Heart left ventricle (tissue), 16 donors: ENCODE data around the gene UTS2. TPM values are rescaled to one million over a fixed set of nuclear protein-coding genes. Genes with fewer than 3 reads are reported as not detected.

Experiments
- ATAC-seq, 4 donors: fragments of 200-7000 bp; cut with Tn5 transposase; one replicate each; pipeline ENCODE4 v1.9.1; 2020 to 2022; ENCODE audit warnings: moderate library complexity in 4 of 4, mild to moderate bottlenecking in 3 of 4, moderate number of reproducible peaks in 1 of 4
- DNase-seq, 5 donors: peaks; one replicate each; pipeline ENCODE4 v3.0.0-alpha.2; 2020
- H3K27ac ChIP-seq, 12 donors: fragments of 200-600 bp; sonication (generic) in 4 of 12; one replicate each; pipeline versions ENCODE4 v1.5.0 to v1.8.0; 2016 to 2022; ENCODE audit warnings: mild to moderate bottlenecking in 2 of 12
- H3K27me3 ChIP-seq, 9 donors: fragments of 200-600 bp; sonication (generic) in 2 of 9; one replicate each; pipeline versions ENCODE4 v1.5.1 to v1.8.0; 2016 to 2022; ENCODE audit warnings: mild to moderate bottlenecking in 3 of 9
- H3K36me3 ChIP-seq, 9 donors: fragments of 200-600 bp; sonication (generic) in 2 of 9; one replicate each; pipeline versions ENCODE4 v1.5.0 to v1.8.0; 2018 to 2022; ENCODE audit warnings: mild to moderate bottlenecking in 2 of 9
- H3K4me1 ChIP-seq, 12 donors: fragments of 200-600 bp; sonication (generic) in 4 of 12; one replicate each; pipeline versions ENCODE4 v1.5.0 to v1.8.0; 2016 to 2022; ENCODE audit warnings: mild to moderate bottlenecking in 3 of 12
- H3K4me3 ChIP-seq, 12 donors: fragments of 200-600 bp; sonication (generic) in 4 of 12; one replicate each; pipeline versions ENCODE4 v1.5.0 to v1.8.0; 2017 to 2022; ENCODE audit warnings: mild to moderate bottlenecking in 9 of 12, moderate library complexity in 4 of 12
- H3K9me3 ChIP-seq, 12 donors: fragments of 200-600 bp; sonication (generic) in 4 of 12; one replicate each; pipeline versions ENCODE4 v1.5.0 to v1.8.0; 2016 to 2022; ENCODE audit warnings: mild to moderate bottlenecking in 1 of 12
- CTCF ChIP-seq, 12 donors: fragments of 200-600 bp; sonication (generic) in 4 of 12; IDR thresholded peaks; one replicate each; pipeline versions ENCODE4 v1.5.0 to v1.8.0; 2018 to 2022; ENCODE audit warnings: antibody characterized with exemption in 12 of 12, mild to moderate bottlenecking in 5 of 12
- POLR2A ChIP-seq, 2 donors: fragments of 450-650 bp; IDR thresholded peaks; one replicate each; pipeline ENCODE4 v1.6.1; 2017; ENCODE audit warnings: antibody characterized with exemption in 2 of 2, mild to moderate bottlenecking in 2 of 2, moderate library complexity in 2 of 2
- WGBS, 4 donors: extraction: QIAGEN DNeasy Blood & Tissue Kit in 2 of 4; methylation state at CpG; one replicate each; pipeline versions ENCODE4 v1.1.5 to v1.1.7; 2013 to 2018; 5-methylcytosine and 5-hydroxymethylcytosine counted together
- intact Hi-C, 10 donors: fragments of 100-400 bp; cut with DNase I; formaldehyde crosslinking; loops; one replicate each; pipeline versions ENCODE4 v1.11.1 to v1.14.2; 2022
- polyA plus RNA-seq, 2 donors: library from polyadenylated mRNA; stranded (reverse); fragments of 200-250 nt; gene quantifications; one replicate each; pipeline ENCODE4 v1.2.3, GENCODE V29; 2013
- total RNA-seq, 9 donors: library from RNA; depleted of rRNA in 2 of 9; stranded (reverse); fragments of >200 nt in 2 of 9; fragmentation: NEBNext Ultra II Directional in 3 of 9; extraction: Animal tissue kit (Norgen Biotek cat#: 25700) in 3 of 9; gene quantifications; one replicate each; pipeline versions ENCODE4 v1.1.0 to v1.2.4, GENCODE V29; 2016 to 2023
- donor health status: ischemic (EF 13 %, LVEDD 7.1; RV severe dilation, severe dysfunction).
- donor health status: healthy with polysubstance abuse.
- donor health status: DM: no; HTN: yes; CAD: no.
- donor health status: DM: no; HTN: no; CAD: no.
- donor health status: ischemic (EF 25% LVEDD 6.9; RV normal size, moderate dysfunction).
- donor health status: ischemic (EF 25% LVEDD 5.7; RV mildly dilated, moderate dysfunction).
- donor health status: healthy.
- donor health status: DM: yes; HTN: yes; CAD: no.
- donor health status: ischemic (EF 35%, LVEDD 5.7; RV mildly dilated, moderate dysfunction).
- donor health status: nonischemic (EF 11% LVEDD 7.7; RV severe dilation, severe dysfunction).
- donor health status: DM: yes; HTN: yes; CAD: no.
- donor health status: PGD.
- donor health status: ischemic (EF 29% LVEDD 5.4; RV normal size, mild dysfunction).
- donor health status: nonischemic (EF 23%, LVEDD 6.1; RV moderate dilation, normal function).

UTS2 gene
- total and polyA plus RNA-seq, 11 donors = 0.54 TPM; not detected in 10

GRCh38 chr1:7857985-7858384, 5.1 kb upstream of the UTS2 start:
- DNase-seq (no peak), ATAC-seq (no peak)
- Histone ChIP-seq H3K36me3 (no peaks in the 10 kb centered on the region), H3K4me1 (no peaks in the 10 kb centered on the region), H3K9me3 (no peaks in the 10 kb centered on the region), H3K27me3 (no peaks in the 10 kb centered on the region), H3K27ac (no peak overlapping the region), H3K4me3 (no peak overlapping the region)
- intact Hi-C loops = no loop called here
- WGBS, 4 donors = 84 to 93% (median 88%) methylated on average over 4 of the region's 4 CpGs
- no peak for TF ChIP-seq CTCF (IDR thresholded peaks at IDR 0.05)
- TF ChIP-seq POLR2A (IDR thresholded peaks at IDR 0.05) = no peak

GRCh38 chr1:7857000-7857399, 4.1 kb upstream of the UTS2 start:
- 64 to 72% (median 66%) methylated on average over 2 of the region's 2 CpGs for WGBS, 4 donors
- TF ChIP-seq POLR2A (IDR thresholded peaks at IDR 0.05) = no peak
- no peak for TF ChIP-seq CTCF (IDR thresholded peaks at IDR 0.05)

GRCh38 chr1:7856345-7856744, 3.5 kb upstream of the UTS2 start:
- Histone ChIP-seq H3K36me3 (no peaks in the 10 kb centered on the region), H3K9me3 (no peaks in the 10 kb centered on the region), H3K27me3 (peaks cover 0 to 3% (median 0%) of the 10 kb centered on the region in 9 donors), H3K4me3 (no peak overlapping the region), H3K4me1 (no peaks in the 10 kb centered on the region), H3K27ac (no peak overlapping the region)
- 49 to 66% (median 53%) methylated on average over 15 of the region's 15 CpGs for WGBS, 4 donors
- DNase-seq (no peak), ATAC-seq (no peak)
- intact Hi-C loops = no loop called here
- TF ChIP-seq CTCF (IDR thresholded peaks at IDR 0.05) (no peak), POLR2A (IDR thresholded peaks at IDR 0.05) (no peak)

More at GRCh38 chr1:7857000-7857399, 4.1 kb upstream of the UTS2 start:
- H3K4me3 ChIP-seq = no peak overlapping the region
- intact Hi-C loops = no loop called here
- peaks cover 0 to 3% (median 0%) of the 10 kb centered on the region in 9 donors for H3K27me3 ChIP-seq
- H3K4me1 ChIP-seq = no peaks in the 10 kb centered on the region
- H3K36me3 ChIP-seq = no peaks in the 10 kb centered on the region
- no peak for ATAC-seq
- no peak for DNase-seq
- no peaks in the 10 kb centered on the region for H3K9me3 ChIP-seq
- H3K27ac ChIP-seq = no peak overlapping the region

- no peaks in the 10 kb centered on the region for H3K4me1 ChIP-seq
- no peak overlapping the region for H3K4me3 ChIP-seq
- no peaks in the 10 kb centered on the region for H3K9me3 ChIP-seq
- DNase-seq (no peak), ATAC-seq (no peak)
- H3K27me3 ChIP-seq = peaks cover 0 to 3% (median 0%) of the 10 kb centered on the region in 9 donors
- intact Hi-C loops = no loop called here
- no peak overlapping the region for H3K27ac ChIP-seq
- no peaks in the 10 kb centered on the region for H3K36me3 ChIP-seq
- 74 to 83% (median 79%) methylated on average over 7 of the region's 7 CpGs for WGBS, 4 donors
- no peak for TF ChIP-seq POLR2A (IDR thresholded peaks at IDR 0.05)
- TF ChIP-seq CTCF (IDR thresholded peaks at IDR 0.05) = no peak
These were observed 790 bp upstream of the UTS2 start for GRCh38 chr1:7853684-7854026.
